Measurements from ENCODE around the gene TRIM67. TPM values are rescaled to one million over a fixed set of nuclear protein-coding genes. Genes with fewer than 3 reads are reported as not detected.

TRIM67 gene
- total RNA-seq, 3 donors from 2014 or later (not counting 1 experiment from before 2014, with no cell fraction given): not detected

DNA sequence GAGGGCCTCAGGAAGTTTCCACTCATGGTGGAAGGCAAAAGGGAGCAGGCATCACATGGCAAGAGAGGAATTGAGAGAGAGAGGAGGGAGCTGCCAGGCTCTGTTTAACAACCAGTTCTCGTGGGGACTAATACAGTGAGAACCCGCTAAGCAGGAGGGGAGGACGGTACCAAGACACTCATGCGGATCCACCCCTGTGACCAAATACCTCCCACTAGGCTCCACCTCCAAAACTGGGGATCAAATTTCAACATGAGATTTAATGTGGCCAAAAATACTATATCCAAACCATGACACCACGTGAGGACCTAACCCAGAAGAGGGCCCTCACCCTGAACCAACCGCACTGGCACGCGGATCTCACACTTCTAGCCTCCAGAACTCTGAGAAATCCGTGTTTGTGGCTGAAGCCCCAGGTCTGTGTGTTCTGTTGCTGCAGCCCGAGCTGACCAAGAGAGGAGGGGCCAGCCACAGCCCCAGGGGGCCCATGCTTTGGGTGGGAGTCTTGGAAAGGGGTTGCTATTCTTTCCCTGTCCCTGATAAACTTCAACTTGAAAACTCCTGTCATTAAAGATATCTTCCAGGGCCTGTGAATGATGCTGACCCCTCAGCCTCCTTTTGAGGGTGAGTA is 32.0 kb downstream of the TRIM67 start:
- TF ChIP-seq, protein P1, sequence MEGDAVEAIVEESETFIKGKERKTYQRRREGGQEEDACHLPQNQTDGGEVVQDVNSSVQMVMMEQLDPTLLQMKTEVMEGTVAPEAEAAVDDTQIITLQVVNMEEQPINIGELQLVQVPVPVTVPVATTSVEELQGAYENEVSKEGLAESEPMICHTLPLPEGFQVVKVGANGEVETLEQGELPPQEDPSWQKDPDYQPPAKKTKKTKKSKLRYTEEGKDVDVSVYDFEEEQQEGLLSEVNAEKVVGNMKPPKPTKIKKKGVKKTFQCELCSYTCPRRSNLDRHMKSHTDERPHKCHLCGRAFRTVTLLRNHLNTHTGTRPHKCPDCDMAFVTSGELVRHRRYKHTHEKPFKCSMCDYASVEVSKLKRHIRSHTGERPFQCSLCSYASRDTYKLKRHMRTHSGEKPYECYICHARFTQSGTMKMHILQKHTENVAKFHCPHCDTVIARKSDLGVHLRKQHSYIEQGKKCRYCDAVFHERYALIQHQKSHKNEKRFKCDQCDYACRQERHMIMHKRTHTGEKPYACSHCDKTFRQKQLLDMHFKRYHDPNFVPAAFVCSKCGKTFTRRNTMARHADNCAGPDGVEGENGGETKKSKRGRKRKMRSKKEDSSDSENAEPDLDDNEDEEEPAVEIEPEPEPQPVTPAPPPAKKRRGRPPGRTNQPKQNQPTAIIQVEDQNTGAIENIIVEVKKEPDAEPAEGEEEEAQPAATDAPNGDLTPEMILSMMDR (IDR thresholded peaks at IDR 0.05): no peak
- Mint-ChIP-seq H3K4me3 (no peak overlapping the region), H3K27me3 (ENCODE audit: low read depth in 2 of 2) (peaks cover 9 to 19% of the 10 kb centered on the region in 2 donors), H3K27ac (no peak overlapping the region), H3K4me1 (no peaks in the 10 kb centered on the region), H3K36me3 (no peaks in the 10 kb centered on the region), H3K9me3 (peaks cover 0 to 2% of the 10 kb centered on the region in 2 donors)
- Histone ChIP-seq H3K27me3 (ENCODE audit: control insufficient read depth, insufficient read depth, low read length) (no peaks in the 10 kb centered on the region), H3K36me3 (ENCODE audit: control insufficient read depth, insufficient read depth, low read length) (no peaks in the 10 kb centered on the region), H3K4me1 (ENCODE audit: control insufficient read depth, insufficient read depth, low read length) (no peaks in the 10 kb centered on the region), H3K27ac (ENCODE audit: low read length) (no peak overlapping the region), H3K9me3 (ENCODE audit: control insufficient read depth, insufficient read depth, low read length) (no peaks in the 10 kb centered on the region), H3K4me3 (ENCODE audit: low read length) (no peak overlapping the region)
- DNase-seq: no peak
- WGBS (ENCODE audit: insufficient coverage): 78% methylated on average over 10 of the region's 10 CpGs
- ATAC-seq: no peak
- intact Hi-C loops (cut with micrococcal nuclease): no loop called here

- H3K27me3 ChIP-seq (ENCODE audit: control insufficient read depth, insufficient read depth, low read length): no peaks in the 10 kb centered on the region
- no peaks in the 10 kb centered on the region for H3K4me1 ChIP-seq (ENCODE audit: control insufficient read depth, insufficient read depth, low read length)
- H3K27ac Mint-ChIP-seq: no peak overlapping the region
- ATAC-seq (no peak), DNase-seq (no peak)
- no peak overlapping the region for H3K27ac ChIP-seq (ENCODE audit: low read length)
- H3K9me3 ChIP-seq (ENCODE audit: control insufficient read depth, insufficient read depth, low read length): no peaks in the 10 kb centered on the region
- TF ChIP-seq, protein P1 (IDR thresholded peaks at IDR 0.05): no peak
- intact Hi-C loops (cut with micrococcal nuclease): no loop called here
- H3K4me3 ChIP-seq (ENCODE audit: low read length): no peak overlapping the region
- no peak overlapping the region for H3K4me3 Mint-ChIP-seq
- H3K4me1 Mint-ChIP-seq: no peaks in the 10 kb centered on the region
- 83% methylated on average over 1 of the region's 2 CpGs for WGBS (ENCODE audit: insufficient coverage)
- H3K36me3 ChIP-seq (ENCODE audit: control insufficient read depth, insufficient read depth, low read length): no peaks in the 10 kb centered on the region
- H3K9me3 Mint-ChIP-seq: no peaks in the 10 kb centered on the region
- H3K36me3 Mint-ChIP-seq: no peaks in the 10 kb centered on the region
- H3K27me3 Mint-ChIP-seq (ENCODE audit: low read depth in 2 of 2): peaks cover 8 to 19% of the 10 kb centered on the region in 2 donors
These were observed 32.6 kb downstream of the TRIM67 start for GRCh38 chr1:231194476-231194842.

DNA sequence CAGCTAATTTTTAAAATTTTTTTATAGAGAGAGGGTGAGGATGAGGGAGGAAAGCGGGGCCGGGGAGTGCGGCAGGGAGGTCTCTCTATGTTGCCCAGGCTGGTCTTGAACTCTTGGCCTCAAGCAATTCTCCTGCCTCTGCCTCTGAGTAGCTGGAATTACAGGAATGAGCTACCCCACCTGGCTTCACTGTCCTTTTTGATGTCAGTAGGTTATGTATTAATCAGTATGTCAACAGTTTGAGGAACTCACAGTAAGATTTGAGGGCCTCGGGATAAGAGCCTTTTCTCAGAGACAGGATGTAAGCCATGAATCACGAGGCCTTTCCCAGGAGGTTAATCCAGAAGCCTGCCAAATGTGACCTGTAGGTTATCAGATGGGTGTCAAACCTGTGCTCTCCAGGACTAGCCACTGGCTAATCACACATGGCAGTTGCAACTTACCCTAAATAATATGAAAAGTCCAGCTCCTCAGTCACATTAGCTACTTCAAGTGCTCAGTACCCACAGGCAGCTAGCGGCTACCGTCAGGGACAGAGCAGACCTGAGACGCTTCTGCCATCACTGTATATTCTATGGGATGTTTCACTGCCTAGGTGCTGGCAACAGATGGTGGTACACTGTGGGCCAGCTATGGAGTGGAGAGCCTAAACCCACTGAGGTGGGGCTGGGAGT is 33.1 kb downstream of the TRIM67 start:
- Mint-ChIP-seq H3K4me3 (no peak overlapping the region), H3K27me3 (ENCODE audit: low read depth in 2 of 2) (peaks cover 8 to 19% of the 10 kb centered on the region in 2 donors)
- WGBS (ENCODE audit: insufficient coverage): 84% methylated on average over 8 of the region's 8 CpGs

More for the DNA sequence above, 33.1 kb downstream of the TRIM67 start:
- Mint-ChIP-seq H3K27ac (no peak overlapping the region), H3K36me3 (no peaks in the 10 kb centered on the region), H3K9me3 (no peaks in the 10 kb centered on the region), H3K4me1 (no peaks in the 10 kb centered on the region)
- Histone ChIP-seq H3K27me3 (ENCODE audit: control insufficient read depth, insufficient read depth, low read length) (no peaks in the 10 kb centered on the region), H3K36me3 (ENCODE audit: control insufficient read depth, insufficient read depth, low read length) (no peaks in the 10 kb centered on the region), H3K9me3 (ENCODE audit: control insufficient read depth, insufficient read depth, low read length) (no peaks in the 10 kb centered on the region), H3K4me1 (ENCODE audit: control insufficient read depth, insufficient read depth, low read length) (no peaks in the 10 kb centered on the region), H3K4me3 (ENCODE audit: low read length) (no peak overlapping the region), H3K27ac (ENCODE audit: low read length) (no peak overlapping the region)
- TF ChIP-seq, protein P1 (IDR thresholded peaks at IDR 0.05): no peak
- intact Hi-C loops (cut with micrococcal nuclease): no loop called here
- ATAC-seq (no peak), DNase-seq (no peak)

Data from natural killer cell (primary cell).